Ovary (tissue), 9 donors: ENCODE data around the gene KRT8. TPM values are rescaled to one million over a fixed set of nuclear protein-coding genes. Genes with fewer than 3 reads are reported as not detected.

Experiments
- DNase-seq, 5 donors: peaks; one replicate each; pipeline ENCODE4 v3.0.0-alpha.2; 2019 to 2020
- H3K27ac ChIP-seq, 2 donors: fragments of 200-600 bp; one replicate each; pipeline versions ENCODE4 v1.5.1 to v1.8.0; 2019 to 2022
- H3K27me3 ChIP-seq: fragments of 200-600 bp; one replicate; pipeline ENCODE4 v1.8.0; 2022
- H3K36me3 ChIP-seq: fragments of 200-600 bp; sonication (generic); one replicate; pipeline ENCODE4 v1.5.1; 2019
- H3K4me1 ChIP-seq: one replicate; pipeline ENCODE4 v1.8.1; 2013; ENCODE audit warnings: mild to moderate bottlenecking, moderate library complexity; ENCODE audit not compliant: insufficient read depth
- H3K4me3 ChIP-seq: fragments of 200-600 bp; sonication (generic); one replicate; pipeline ENCODE4 v1.5.1; 2017
- H3K9me3 ChIP-seq, 2 donors: fragments of 200-600 bp in 1 of 2; sonication (generic) in 1 of 2; one replicate each; pipeline versions ENCODE4 v1.5.1 to v1.8.1; 2013 to 2019; ENCODE audit warnings: mild to moderate bottlenecking in 1 of 2, moderate library complexity in 1 of 2
- CTCF ChIP-seq, 3 donors: fragments of 450-650 bp in 2 of 3; fragments of 200-600 bp in 1 of 3; IDR thresholded peaks; one replicate each; pipeline versions ENCODE4 v1.5.1 to v1.8.0; 2016 to 2022; ENCODE audit warnings: antibody characterized with exemption in 3 of 3, mild to moderate bottlenecking in 1 of 3
- EP300 ChIP-seq: sonication (generic); formaldehyde crosslinking; IDR thresholded peaks from one replicate; pipeline ENCODE4 v1.6.1; 2017; ENCODE audit warnings: antibody characterized with exemption
- POLR2A ChIP-seq: fragments of 450-650 bp; IDR thresholded peaks from one replicate; pipeline ENCODE4 v1.6.1; 2017; ENCODE audit warnings: antibody characterized with exemption, mild to moderate bottlenecking, moderate library complexity
- WGBS, 3 donors: extraction: QIAGEN DNeasy Blood & Tissue Kit in 1 of 3; methylation state at CpG; one replicate each; pipeline versions ENCODE4 v1.1.5 to v1.1.7; 2013 to 2017; 5-methylcytosine and 5-hydroxymethylcytosine counted together
- intact Hi-C, 4 donors: fragments of 100-400 bp; cut with DNase I; formaldehyde crosslinking; loops; one replicate each; pipeline versions ENCODE4 v1.11.0 to v1.15.1; 2022 to 2023
- polyA plus RNA-seq, 2 donors: library from polyadenylated mRNA; stranded (reverse); fragments of 200-250 nt in 1 of 2; fragments of 350-450 nt in 1 of 2; fragmentation: Illumina TruSeq in 1 of 2; extraction: RNeasy Lipid Tissue Mini Kit (QIAGEN cat#74804) in 1 of 2; gene quantifications; one replicate each; pipeline ENCODE4 v1.2.3, GENCODE V29; 2013 to 2014
- total RNA-seq, 7 donors: library from RNA; depleted of rRNA in 2 of 7; stranded (reverse); fragments of >200 nt in 2 of 7; fragmentation: NEBNext Ultra II Directional in 3 of 7; extraction: Animal tissue kit (Norgen Biotek cat#: 25700) in 3 of 7; gene quantifications; one replicate each; pipeline versions ENCODE4 v1.1.0 to v1.2.4, GENCODE V29; 2016 to 2023
- donor health status: DM: no; HTN: no; CAD: no; lungs with moderate emphysema.
- donor health status: DM: no; HTN: no; CAD: no.
- donor health status: Bipolar disorder and iron deficiency.
- donor health status: DM: yes; HTN: yes; CAD: no.
- donor health status: DM: no; HTN: no; CAD: no.
- donor health status: DM: yes; HTN: yes; CAD: no.

KRT8 gene
- total and polyA plus RNA-seq, 9 donors = 2.7 to 663 (median 43.7) TPM

GRCh38 chr12:52848661-52849255 lies 56.1 kb downstream of the KRT8 start, which contains the start of gene KRT78:
TSS of gene KRT78 (minus strand) at chr12:52848994. CDS start at chr12:52848930, 64 bp downstream.
- DNase-seq = no peak
- WGBS, 3 donors = 60 to 71% (median 67%) methylated on average over 16 of the region's 16 CpGs
- no peaks in the 10 kb centered on the region for H3K27me3 ChIP-seq
- TF ChIP-seq EP300 (no peak), POLR2A (no peak), CTCF (IDR thresholded peaks at IDR 0.05) (no peak)
- H3K27ac ChIP-seq = no peak within 1 kb of the TSS
- no peaks in the 10 kb centered on the region for H3K4me1 ChIP-seq
- intact Hi-C loops = no loop called here
- no peaks in the 10 kb centered on the region for H3K9me3 ChIP-seq
- H3K36me3 ChIP-seq = no peaks in the 10 kb centered on the region
- no peak within 1 kb of the TSS for H3K4me3 ChIP-seq

GRCh38 chr12:52847335-52848102 lies 57.4 kb downstream of the KRT8 start:
- Histone ChIP-seq H3K27me3 (no peaks in the 10 kb centered on the region), H3K9me3 (no peaks in the 10 kb centered on the region), H3K4me3 (no peak overlapping the region), H3K36me3 (no peaks in the 10 kb centered on the region), H3K27ac (no peak overlapping the region), H3K4me1 (no peaks in the 10 kb centered on the region)
- 73 to 82% (median 81%) methylated on average over 12 of the region's 12 CpGs for WGBS, 3 donors
- TF ChIP-seq POLR2A (no peak), CTCF (IDR thresholded peaks at IDR 0.05) (no peak), EP300 (no peak)
- intact Hi-C loops = no loop called here
- no peak for DNase-seq

Other genes starting within 250 kb of the KRT8 start
- not detected for gene KRT1, start 224.7 kb downstream of the KRT8 start, total RNA-seq
- gene KRT1, start 224.7 kb downstream of the KRT8 start, polyA plus RNA-seq = not detected
- gene KRT77, start 201.6 kb downstream of the KRT8 start, total RNA-seq = not detected
- gene KRT77, start 201.6 kb downstream of the KRT8 start, polyA plus RNA-seq = not detected
- not detected for gene KRT76, start 127.7 kb downstream of the KRT8 start, total RNA-seq
- not detected for gene KRT76, start 127.7 kb downstream of the KRT8 start, polyA plus RNA-seq
- gene KRT3, start 109.0 kb downstream of the KRT8 start, total RNA-seq = not detected
- gene KRT3, start 109.0 kb downstream of the KRT8 start, polyA plus RNA-seq = not detected
- gene KRT4, start 91.0 kb downstream of the KRT8 start, total RNA-seq = under 1 TPM in 2 of 7 donors, not detected in 5; 0.17 to 0.34 TPM
- not detected for gene KRT4, start 91.0 kb downstream of the KRT8 start, polyA plus RNA-seq
- not detected for gene KRT79, start 70.8 kb downstream of the KRT8 start, total RNA-seq
- not detected for gene KRT79, start 70.8 kb downstream of the KRT8 start, polyA plus RNA-seq
- under 1 TPM in 1 of 7 donors, not detected in 6; 0.46 TPM for gene KRT78, start 56.1 kb downstream of the KRT8 start, total RNA-seq
- gene KRT78, start 56.1 kb downstream of the KRT8 start, polyA plus RNA-seq = not detected
- 1,000 to 10,000 TPM in 1 of 7 donors, 10 to 100 TPM in 4, 1 to 10 TPM in 2; 4.4 to 1,005 (median 64.8) TPM for gene KRT18, start 44.0 kb upstream of the KRT8 start, total RNA-seq
- 10 to 100 TPM; 17.8 to 38.9 TPM for gene KRT18, start 44.0 kb upstream of the KRT8 start, polyA plus RNA-seq
- 1,000 to 10,000 TPM in 3 of 7 donors, 100 to 1,000 TPM in 4; 713 to 1,452 (median 896) TPM for gene EIF4B, start 101.4 kb upstream of the KRT8 start, total RNA-seq
- gene EIF4B, start 101.4 kb upstream of the KRT8 start, polyA plus RNA-seq = 100 to 1,000 TPM; 316 to 882 TPM
- 100 to 1,000 TPM in 6 of 7 donors, 10 to 100 TPM in 1; 88.7 to 255 (median 190) TPM for gene TNS2, start 145.0 kb upstream of the KRT8 start, total RNA-seq
- gene TNS2, start 145.0 kb upstream of the KRT8 start, polyA plus RNA-seq = 100 to 1,000 TPM in 1 of 2 donors, 10 to 100 TPM in 1; 66.8 to 161 TPM
- gene SPRYD3, start 174.3 kb upstream of the KRT8 start, total RNA-seq = 10 to 100 TPM; 28.5 to 88.1 (median 79.9) TPM
- gene SPRYD3, start 174.3 kb upstream of the KRT8 start, polyA plus RNA-seq = 10 to 100 TPM; 36.9 to 39.9 TPM
- gene IGFBP6, start 192.6 kb upstream of the KRT8 start, total RNA-seq = 100 to 1,000 TPM in 6 of 7 donors, 10 to 100 TPM in 1; 81.3 to 685 (median 224) TPM
- gene IGFBP6, start 192.6 kb upstream of the KRT8 start, polyA plus RNA-seq = 100 to 1,000 TPM in 1 of 2 donors, 10 to 100 TPM in 1; 78.9 to 112 TPM
- under 1 TPM in 3 of 7 donors, not detected in 4; 0.17 to 0.72 (median 0.53) TPM for gene SOAT2, start 198.4 kb upstream of the KRT8 start, total RNA-seq
- under 1 TPM; 0.07 to 0.28 TPM for gene SOAT2, start 198.4 kb upstream of the KRT8 start, polyA plus RNA-seq